ENCODE data around the gene SSTR5.
"Not testable (repeated sequence)": the region's sequence is repeated elsewhere in the genome, so short reads cannot be mapped to it uniquely, and the experiment has no call there.

Gene SSTR5

GRCh38 chr16:1089822-1090619 is 17.5 kb downstream of the SSTR5 start:
- no peak for FAIRE-seq
- no peak for DNase-seq (ENCODE audit: low spot score)

GRCh38 chr16:1090620-1091587 is 18.4 kb downstream of the SSTR5 start:
- DNase-seq (ENCODE audit: low spot score) = peak; percentile 67
- peak; percentile 81 for FAIRE-seq

GRCh38 chr16:1091992-1092552 is 19.5 kb downstream of the SSTR5 start:
- DNase-seq (ENCODE audit: low spot score) = no peak
- FAIRE-seq = no peak

- FAIRE-seq; DNase-seq (ENCODE audit: low spot score): not testable (repeated sequence)
Measured at GRCh38 chr16:1092685-1093283, 20.2 kb downstream of the SSTR5 start.

GRCh38 chr16:1093284-1094123 is 21.0 kb downstream of the SSTR5 start:
- FAIRE-seq (no peak), DNase-seq (ENCODE audit: low spot score) (no peak)

- DNase-seq (ENCODE audit: low spot score) = no peak
- no peak for FAIRE-seq
Measured at GRCh38 chr16:1094124-1094479, 21.6 kb downstream of the SSTR5 start.

GRCh38 chr16:1094601-1095449 is 22.3 kb downstream of the SSTR5 start:
- DNase-seq (ENCODE audit: low spot score) (no peak), FAIRE-seq (no peak)

GRCh38 chr16:1095450-1096168 is 23.1 kb downstream of the SSTR5 start:
- FAIRE-seq (no peak), DNase-seq (ENCODE audit: low spot score) (no peak)

GRCh38 chr16:1096169-1097082 is 23.9 kb downstream of the SSTR5 start, which contains the start of gene C1QTNF8:
C1QTNF8 (minus strand) TSS chr16:1096244; CDS start chr16:1094922, 1,322 bp downstream.
- no peak for FAIRE-seq

GRCh38 chr16:1097156-1097555 is 24.6 kb downstream of the SSTR5 start:
- DNase-seq (ENCODE audit: low spot score) = no peak
- FAIRE-seq = no peak

More at GRCh38 chr16:1096169-1097082, 23.9 kb downstream of the SSTR5 start, which contains the start of gene C1QTNF8:
- no peak for DNase-seq (ENCODE audit: low spot score)

GRCh38 chr16:1097800-1098199 is 25.3 kb downstream of the SSTR5 start:
- DNase-seq (ENCODE audit: low spot score) (no peak), FAIRE-seq (no peak)

- FAIRE-seq = no peak
- DNase-seq (ENCODE audit: low spot score) = no peak
Measured at GRCh38 chr16:1098266-1098991, 25.9 kb downstream of the SSTR5 start.

GRCh38 chr16:1099189-1100083 is 26.9 kb downstream of the SSTR5 start:
- DNase-seq (ENCODE audit: low spot score) = no peak
- FAIRE-seq = no peak

- no peak for DNase-seq (ENCODE audit: low spot score)
- FAIRE-seq = no peak
Measured at GRCh38 chr16:1100084-1100800, 27.7 kb downstream of the SSTR5 start.

- no peak for FAIRE-seq
- no peak for DNase-seq (ENCODE audit: low spot score)
Measured at GRCh38 chr16:1101133-1101532, 28.6 kb downstream of the SSTR5 start.
